ENCODE results near the gene ZNF593OS.
A peak's percentile ranks its signal among the peaks of the same experiment; 100 is the strongest.

ZNF593OS gene

GRCh38 chr1:26170472-26170821 lies 1.2 kb downstream of the ZNF593OS start:
- no peak for DNase-seq (ENCODE audit: low read depth)
- TF ChIP-seq, protein P1, sequence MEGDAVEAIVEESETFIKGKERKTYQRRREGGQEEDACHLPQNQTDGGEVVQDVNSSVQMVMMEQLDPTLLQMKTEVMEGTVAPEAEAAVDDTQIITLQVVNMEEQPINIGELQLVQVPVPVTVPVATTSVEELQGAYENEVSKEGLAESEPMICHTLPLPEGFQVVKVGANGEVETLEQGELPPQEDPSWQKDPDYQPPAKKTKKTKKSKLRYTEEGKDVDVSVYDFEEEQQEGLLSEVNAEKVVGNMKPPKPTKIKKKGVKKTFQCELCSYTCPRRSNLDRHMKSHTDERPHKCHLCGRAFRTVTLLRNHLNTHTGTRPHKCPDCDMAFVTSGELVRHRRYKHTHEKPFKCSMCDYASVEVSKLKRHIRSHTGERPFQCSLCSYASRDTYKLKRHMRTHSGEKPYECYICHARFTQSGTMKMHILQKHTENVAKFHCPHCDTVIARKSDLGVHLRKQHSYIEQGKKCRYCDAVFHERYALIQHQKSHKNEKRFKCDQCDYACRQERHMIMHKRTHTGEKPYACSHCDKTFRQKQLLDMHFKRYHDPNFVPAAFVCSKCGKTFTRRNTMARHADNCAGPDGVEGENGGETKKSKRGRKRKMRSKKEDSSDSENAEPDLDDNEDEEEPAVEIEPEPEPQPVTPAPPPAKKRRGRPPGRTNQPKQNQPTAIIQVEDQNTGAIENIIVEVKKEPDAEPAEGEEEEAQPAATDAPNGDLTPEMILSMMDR (IDR thresholded peaks at IDR 0.05; ENCODE audit: low read depth, low read length, missing control alignments), result no peak
- peak overlapping the region; percentile 87 for H3K4me3 ChIP-seq (ENCODE audit: low read depth, low read length)

- peak; percentile 71 for DNase-seq (ENCODE audit: low read depth)
- H3K4me3 ChIP-seq (ENCODE audit: low read depth, low read length), result peak within 1 kb of the TSS; percentile 87
- TF ChIP-seq, protein P1 (IDR thresholded peaks at IDR 0.05; ENCODE audit: low read depth, low read length, missing control alignments), result peak; percentile 99
Observed at GRCh38 chr1:26169669-26170471, 1.8 kb downstream of the ZNF593OS start, which contains the start of gene ZNF593. Gene ZNF593 (plus strand): TSS chr1:26169908. CDS start chr1:26169984, 76 bp downstream.

GRCh38 chr1:26169198-26169554 lies 2.5 kb downstream of the ZNF593OS start:
- H3K4me3 ChIP-seq (ENCODE audit: low read depth, low read length), result no peak overlapping the region

GRCh38 chr1:26168410-26169197 lies 3.0 kb downstream of the ZNF593OS start, which contains the start of gene C1orf232:
Gene C1orf232 (minus strand): TSS chr1:26168963. CDS start chr1:26168499, 464 bp downstream.
- TF ChIP-seq, protein P1 (IDR thresholded peaks at IDR 0.05; ENCODE audit: low read depth, low read length, missing control alignments), result no peak
- peak within 1 kb of the TSS; percentile 87 for H3K4me3 ChIP-seq (ENCODE audit: low read depth, low read length)
- DNase-seq (ENCODE audit: low read depth), result no peak

More at GRCh38 chr1:26169198-26169554, 2.5 kb downstream of the ZNF593OS start:
- TF ChIP-seq, protein P1 (IDR thresholded peaks at IDR 0.05; ENCODE audit: low read depth, low read length, missing control alignments), result no peak
- no peak for DNase-seq (ENCODE audit: low read depth)

- TF ChIP-seq, protein P1 (IDR thresholded peaks at IDR 0.05; ENCODE audit: low read depth, low read length, missing control alignments), result no peak
- H3K4me3 ChIP-seq (ENCODE audit: low read depth, low read length), result no peak overlapping the region
- DNase-seq (ENCODE audit: low read depth), result no peak
Observed at GRCh38 chr1:26166719-26167281, 4.8 kb downstream of the ZNF593OS start.

DNA sequence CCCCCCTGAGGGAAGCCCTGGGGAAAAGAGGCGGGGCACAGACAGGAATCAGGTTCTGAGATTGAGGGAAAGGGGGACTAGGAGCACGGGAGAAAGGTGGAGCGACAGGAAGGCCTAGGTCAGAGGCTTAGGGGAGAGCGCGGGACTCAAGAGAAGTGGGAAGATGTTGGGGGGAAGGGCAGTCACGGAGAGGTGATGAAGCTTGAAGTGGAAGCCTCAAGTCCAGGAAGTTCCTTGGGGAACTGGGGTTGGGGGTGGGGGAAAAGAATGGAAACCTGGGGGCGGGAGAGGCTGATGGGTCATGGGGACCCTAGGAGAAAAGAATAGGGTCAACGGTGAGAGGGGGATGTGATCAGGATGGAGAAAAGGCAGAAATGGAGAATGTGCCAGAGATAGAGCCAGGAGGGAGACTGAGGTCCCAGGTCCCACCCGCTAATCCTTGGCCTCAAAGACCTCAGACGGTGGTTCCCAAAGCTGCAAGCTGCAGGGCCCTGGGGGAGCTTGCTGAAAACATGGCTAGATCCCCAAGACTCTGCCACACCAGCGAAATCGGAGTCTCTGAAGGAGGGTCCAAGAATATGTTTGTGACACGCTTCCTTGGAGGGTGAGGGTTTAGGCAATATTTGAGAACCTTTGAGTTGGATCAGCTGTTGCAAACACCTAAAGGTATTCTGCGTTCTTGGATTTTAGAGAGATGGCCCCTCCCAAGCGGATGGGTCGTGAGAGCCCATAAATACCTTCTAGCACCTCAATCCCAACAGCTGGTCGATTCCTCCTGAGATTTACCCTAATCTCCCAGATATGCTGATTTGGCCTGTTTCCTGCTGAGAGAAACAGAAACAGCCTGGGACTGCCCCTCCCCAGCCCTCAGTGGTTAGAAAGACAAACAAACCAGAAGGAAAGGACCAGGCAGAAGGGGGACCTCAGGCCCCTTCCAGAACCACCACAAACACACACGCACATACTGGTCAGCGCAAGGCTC lies 6.5 kb downstream of the ZNF593OS start:
- TF ChIP-seq, protein P1 (IDR thresholded peaks at IDR 0.05; ENCODE audit: low read depth, low read length, missing control alignments), result no peak
- no peak overlapping the region for H3K4me3 ChIP-seq (ENCODE audit: low read depth, low read length)
- DNase-seq (ENCODE audit: low read depth), result no peak

All from GM12864 (cell line).